SK-MEL-5 (cell line): ENCODE data around the gene RASSF3. TPM values are rescaled to one million over a fixed set of nuclear protein-coding genes. Genes with fewer than 3 reads are reported as not detected.
"Not testable (repeated sequence)": the region's sequence is repeated elsewhere in the genome, so short reads cannot be mapped to it uniquely, and the experiment has no call there.

ENCODE experiments used
- DNase-seq: peaks from one replicate; pipeline ENCODE4 v3.0.0-alpha.2; 2016; ENCODE audit warnings: low read depth, low spot score
- in situ Hi-C: cut with HindIII; loops from 2 replicates; pipeline ENCODE4 v1.10.0; 2016; ENCODE audit warnings: low sequenced_read_pairs, high pct_unique_total_duplicates, low pct_unique_long_range_greater_than_20kb
- total RNA-seq: library from RNA; depleted of rRNA; stranded (reverse); fragments of >200 nt; shearing (Covaris generic); gene quantifications from 2 replicates; pipeline ENCODE4 v1.2.3, GENCODE V29; 2014

RASSF3 gene
- total RNA-seq, 1 experiment from 2014 or later: 117 TPM

DNA sequence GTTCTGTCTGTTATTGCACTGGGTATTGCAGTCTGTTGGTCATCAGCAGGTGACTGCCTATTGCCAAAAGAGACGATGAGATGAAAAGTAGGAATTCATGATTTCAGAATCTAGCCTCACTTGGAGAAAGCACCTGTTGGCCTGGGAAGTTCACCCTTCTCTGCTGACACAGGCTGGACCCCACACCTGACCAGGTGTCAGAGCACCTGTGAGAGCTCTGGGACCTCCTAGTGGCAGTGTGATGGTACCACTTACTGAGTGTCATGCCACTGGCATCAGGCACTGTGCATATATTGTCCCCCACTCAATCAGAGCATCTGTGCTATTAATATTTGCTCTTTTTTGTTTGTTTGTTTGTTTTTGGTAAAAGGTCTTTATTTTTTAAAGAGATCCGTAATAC, 68.0 kb downstream of the RASSF3 start:
- DNase-seq: no peak
- in situ Hi-C loops: no loop called here

- DNase-seq: no peak
- in situ Hi-C loops: no loop called here
Measured at GRCh38 chr12:64678835-64679234, 68.5 kb downstream of the RASSF3 start.

DNA sequence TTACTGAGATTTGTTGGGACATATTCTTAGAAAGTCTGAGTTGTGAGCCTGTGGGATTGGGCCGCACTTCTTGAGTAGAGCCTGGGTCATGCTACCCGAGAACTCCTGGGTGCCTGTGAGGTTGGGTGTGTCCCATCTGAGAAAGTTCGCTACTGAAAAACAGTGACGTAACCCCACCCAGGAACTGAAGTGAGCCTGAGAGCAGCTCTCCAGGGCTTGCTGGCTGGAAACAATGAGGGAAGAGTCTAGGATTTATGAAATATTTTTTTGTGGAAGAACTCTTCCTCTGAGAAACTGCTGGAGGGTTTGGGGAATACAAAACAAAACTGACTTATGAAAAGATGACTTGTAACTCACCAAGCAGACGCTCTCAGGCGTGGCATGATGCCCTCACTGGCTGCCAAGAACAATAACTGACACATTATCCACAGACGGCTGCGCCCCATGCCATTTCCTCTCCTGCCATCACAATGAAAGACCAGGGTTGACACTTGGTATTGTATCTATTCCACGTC, 69.2 kb downstream of the RASSF3 start:
- DNase-seq: peak; percentile 99
- in situ Hi-C loops: no loop called here

DNA sequence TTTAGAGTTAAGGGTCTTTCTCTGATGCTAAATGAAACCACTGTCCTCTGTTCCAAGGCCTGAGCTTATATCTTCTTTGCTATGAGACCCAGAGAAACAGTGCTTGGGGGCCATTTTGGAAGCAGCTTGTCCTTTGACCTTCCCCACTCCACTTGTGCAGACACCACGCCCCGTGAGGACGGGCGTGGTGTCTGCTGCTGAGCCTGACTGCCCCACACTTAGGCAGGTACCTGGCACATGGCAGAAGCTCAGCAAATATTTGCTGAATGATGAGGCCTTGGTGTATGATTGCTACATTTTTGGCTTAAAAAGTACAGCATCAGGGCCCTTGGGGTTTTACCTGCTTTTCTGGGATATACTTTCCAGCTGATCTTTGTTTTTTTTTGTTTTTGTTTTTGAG, 69.9 kb downstream of the RASSF3 start:
- no peak for DNase-seq
- in situ Hi-C loops: no loop called here

- DNase-seq: no peak
- in situ Hi-C loops: no loop called here
Measured at GRCh38 chr12:64681200-64682052, 71.1 kb downstream of the RASSF3 start.

GRCh38 chr12:64682572-64683277, 72.4 kb downstream of the RASSF3 start:
- in situ Hi-C loops: no loop called here
- peak; percentile 96 for DNase-seq

DNA sequence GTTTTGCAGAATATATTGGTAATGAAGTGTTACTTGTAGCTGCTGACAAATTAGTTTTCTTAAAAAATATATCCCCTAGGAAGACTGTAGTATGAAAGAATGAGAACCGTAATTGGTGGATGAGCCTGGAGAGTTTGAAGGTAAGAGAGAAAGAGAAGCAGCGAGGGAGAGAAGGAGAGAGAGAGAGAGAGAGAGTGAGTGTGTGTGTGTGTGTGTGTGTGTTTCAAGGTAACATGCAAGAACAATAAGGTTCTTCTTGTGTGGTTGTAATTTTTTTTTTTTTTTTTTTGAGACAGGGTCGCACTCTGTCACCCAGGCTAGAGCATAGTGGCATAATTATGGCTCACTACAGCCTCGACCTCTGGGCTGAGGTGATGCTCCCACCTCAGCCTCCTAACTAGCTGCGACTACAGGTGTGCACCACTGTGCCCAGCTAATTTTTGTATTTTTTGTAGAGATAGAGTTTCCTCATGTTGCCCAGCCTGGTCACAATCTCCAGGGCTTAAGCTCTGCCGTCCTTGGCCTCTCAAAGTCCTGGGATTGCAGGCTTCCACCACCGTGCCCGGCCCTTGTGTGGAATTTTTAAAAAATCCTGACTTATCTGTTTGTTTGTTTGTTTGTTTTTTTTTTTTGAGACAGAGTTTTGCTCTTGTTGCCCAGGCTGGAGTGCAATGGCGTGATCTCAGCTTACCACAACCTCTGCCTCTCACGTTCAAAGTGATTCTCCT, 73.7 kb downstream of the RASSF3 start:
- no peak for DNase-seq
- in situ Hi-C loops: no loop called here

- in situ Hi-C loops: no loop called here
- no peak for DNase-seq
Measured at GRCh38 chr12:64685050-64685449, 74.8 kb downstream of the RASSF3 start.

DNA sequence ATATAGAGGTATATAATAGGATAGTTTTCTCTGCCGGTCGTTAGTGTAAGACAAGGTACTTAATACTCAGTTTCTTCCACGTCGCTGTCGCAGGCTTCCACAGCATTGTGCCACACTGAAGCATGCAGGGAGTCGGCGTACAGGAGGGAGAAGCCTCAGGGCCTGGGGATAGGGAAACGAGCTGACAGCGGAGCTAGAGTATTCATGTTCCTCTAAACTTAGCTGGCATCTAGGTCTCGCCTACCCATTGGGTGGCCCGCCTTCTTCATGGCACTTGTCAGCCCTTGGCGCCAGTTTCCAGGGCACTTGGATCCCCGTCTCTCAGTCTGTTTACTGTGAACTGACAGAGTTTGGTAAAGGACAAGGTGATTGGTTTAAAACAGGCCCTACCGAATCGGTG, 75.3 kb downstream of the RASSF3 start:
- in situ Hi-C loops: no loop called here
- no peak for DNase-seq

DNA sequence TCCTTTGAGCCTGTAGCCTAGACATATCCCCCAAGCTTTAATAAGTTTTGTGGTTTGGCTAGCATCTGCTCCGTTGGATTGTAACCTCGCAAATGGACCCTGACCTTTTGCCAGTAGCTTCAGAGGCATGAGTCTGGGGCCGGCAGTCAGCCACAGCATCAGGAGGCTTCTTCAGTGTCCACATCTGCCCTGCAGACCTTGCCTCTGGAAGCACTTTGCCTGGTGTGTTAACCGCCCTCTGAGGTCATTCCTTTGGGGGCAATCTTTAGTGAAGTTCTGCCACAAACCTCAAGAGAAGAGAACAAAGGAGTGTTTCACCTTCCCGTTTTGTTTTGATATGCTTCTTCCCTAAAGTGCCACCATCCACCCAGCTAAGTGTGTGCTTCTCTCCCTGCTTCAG, 77.5 kb downstream of the RASSF3 start:
- in situ Hi-C loops: no loop called here
- DNase-seq: peak; percentile 82

- in situ Hi-C loops: no loop called here
- peak; percentile 51 for DNase-seq
Measured at GRCh38 chr12:64688219-64688618, 77.9 kb downstream of the RASSF3 start.

GRCh38 chr12:64688715-64689114, 78.4 kb downstream of the RASSF3 start:
- DNase-seq: no peak
- in situ Hi-C loops: no loop called here

DNA sequence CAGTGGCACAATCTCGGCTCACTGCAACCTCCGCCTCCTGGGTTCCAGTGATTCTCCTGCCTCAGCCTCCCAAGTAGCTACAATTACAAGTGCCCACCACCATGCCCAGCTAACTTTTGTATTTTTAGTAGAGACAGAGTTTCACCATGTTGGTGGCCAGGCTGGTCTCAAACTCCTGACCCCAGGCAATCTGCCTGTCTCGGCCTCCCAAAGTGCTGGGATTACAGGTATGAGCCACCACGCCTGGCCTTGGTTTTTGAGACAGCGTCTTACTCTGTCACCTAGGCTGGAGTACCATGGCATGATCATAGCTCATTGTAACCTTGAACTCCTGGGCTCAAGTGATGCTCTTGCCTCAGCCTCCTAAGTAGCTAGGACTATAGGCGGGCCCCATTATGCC, 79.9 kb downstream of the RASSF3 start:
- in situ Hi-C loops: not testable (repeated sequence)

DNA sequence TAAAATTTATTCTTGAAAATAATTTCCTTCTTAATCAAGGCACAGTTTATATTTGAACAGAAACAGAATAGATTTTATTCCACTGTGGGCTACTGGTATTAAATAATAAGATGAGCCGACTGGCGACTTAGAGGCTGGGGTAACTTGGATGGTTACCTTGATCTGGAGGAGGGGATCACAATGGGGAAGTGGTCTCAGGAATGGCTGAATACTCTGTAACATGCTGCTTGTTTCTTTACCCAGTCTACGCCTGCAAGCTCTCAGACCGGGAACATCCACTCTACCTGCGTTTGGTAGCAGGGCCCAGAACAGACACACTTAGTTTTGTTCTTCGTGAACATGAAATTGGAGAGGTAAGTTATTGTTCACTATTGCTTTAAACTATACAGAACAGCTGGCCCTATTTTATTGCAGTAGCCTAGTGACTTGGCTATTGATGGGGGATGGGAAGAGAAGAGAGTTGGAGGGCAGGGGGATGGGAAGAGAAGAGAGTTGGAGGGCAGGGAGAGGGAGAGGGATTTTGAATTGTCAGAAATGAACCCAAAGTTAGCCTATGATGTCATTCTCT, 81.0 kb downstream of the RASSF3 start:
- no peak for DNase-seq
- in situ Hi-C loops: no loop called here

More for the DNA sequence above, 79.9 kb downstream of the RASSF3 start:
- not testable (repeated sequence) for DNase-seq

DNA sequence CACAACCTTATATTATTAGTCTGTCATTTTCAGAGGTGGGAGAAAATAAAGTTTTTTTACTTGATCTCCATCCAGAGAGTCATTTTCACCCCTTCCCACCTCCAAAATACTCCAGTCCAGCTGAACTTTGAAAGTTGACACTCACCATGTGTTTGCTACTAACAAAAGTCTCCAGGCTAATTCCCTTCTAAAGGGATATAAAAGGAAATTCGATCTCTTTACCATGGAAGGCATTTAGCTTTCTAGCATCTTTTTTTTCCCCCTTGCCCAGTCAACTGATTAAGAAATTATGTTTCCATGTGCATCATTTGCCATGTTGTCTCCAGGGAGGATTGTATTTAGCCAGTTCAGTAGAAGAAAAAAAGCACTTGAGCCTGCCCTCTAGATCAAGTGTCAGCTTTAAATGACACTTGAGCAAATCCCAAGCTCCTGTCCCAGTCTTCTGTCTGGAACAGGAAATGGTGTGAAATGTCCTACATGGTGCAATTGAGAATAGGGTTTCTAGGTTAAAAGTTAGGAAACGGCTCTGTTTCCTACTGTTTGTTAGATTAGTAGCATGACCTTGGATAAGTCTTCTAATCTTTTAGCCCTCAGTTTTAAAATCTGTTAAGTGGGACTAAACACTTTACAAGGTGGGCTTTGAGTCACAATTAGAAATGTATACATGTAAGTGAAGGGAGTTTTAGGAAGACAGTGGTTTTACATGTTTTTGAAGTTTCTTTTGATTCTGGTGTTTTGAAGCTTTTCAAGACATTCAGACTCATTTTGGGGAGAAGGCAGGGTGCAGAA, 81.7 kb downstream of the RASSF3 start:
- DNase-seq: no peak
- in situ Hi-C loops: no loop called here

DNA sequence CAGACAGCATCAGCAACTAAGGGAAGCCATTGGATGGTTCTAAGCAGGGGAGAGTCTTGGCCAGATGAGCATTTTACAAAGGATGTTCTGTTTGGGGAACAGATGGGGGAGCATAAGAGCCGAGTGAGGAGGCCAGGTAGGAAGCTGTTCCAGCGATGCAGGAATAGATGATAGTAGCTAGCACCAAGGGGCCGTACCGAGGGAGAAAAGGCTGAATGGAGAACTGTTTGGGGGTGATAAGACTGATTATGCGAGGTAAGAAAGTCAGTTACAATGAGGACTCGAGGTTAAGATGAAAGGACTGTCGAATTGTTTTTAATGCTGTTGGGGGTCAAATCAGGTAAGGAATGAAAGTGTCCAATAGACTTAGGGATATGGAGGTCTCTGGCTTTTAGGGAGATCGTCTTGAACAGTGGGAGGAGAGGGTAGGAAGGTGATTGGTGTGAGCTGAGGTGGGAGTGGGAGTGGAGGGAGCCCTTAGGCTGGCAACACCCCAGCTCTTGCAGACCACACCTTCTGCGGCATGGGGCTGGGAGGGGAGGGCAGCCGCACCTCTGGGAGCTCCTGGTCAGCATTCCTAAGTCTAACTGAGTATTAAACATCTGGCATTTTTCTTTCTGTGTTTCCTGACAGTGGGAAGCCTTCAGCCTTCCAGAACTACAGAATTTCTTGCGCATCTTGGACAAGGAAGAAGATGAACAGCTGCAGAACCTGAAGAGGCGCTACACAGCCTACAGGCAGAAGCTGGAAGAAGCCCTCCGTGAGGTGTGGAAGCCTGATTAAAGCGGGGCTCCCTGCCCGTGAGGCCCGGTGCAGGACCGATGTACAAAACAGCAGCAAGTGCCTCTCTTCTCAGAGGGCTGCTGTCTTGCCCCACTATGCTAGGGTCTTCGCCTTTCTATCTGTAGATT, 84.1 kb downstream of the RASSF3 start:
- in situ Hi-C loops: no loop called here
- DNase-seq: no peak
